Stomach (tissue), 9 donors: ENCODE results near the gene RRAS. TPM values are rescaled to one million over a fixed set of nuclear protein-coding genes. Genes with fewer than 3 reads are reported as not detected.

Experiments
- DNase-seq, 2 donors: peaks; one replicate each; pipeline versions ENCODE4 v3.0.0 to v3.0.0-alpha.2; 2013 to 2019
- H3K27ac ChIP-seq, 5 donors: fragments of 200-600 bp in 4 of 5; sonication (generic) in 4 of 5; one replicate each; pipeline ENCODE4 v1.5.1; 2013 to 2019; ENCODE audit warnings: mild to moderate bottlenecking in 1 of 5, moderate library complexity in 1 of 5
- H3K27me3 ChIP-seq, 3 donors: fragments of 200-600 bp; sonication (generic); one replicate each; pipeline ENCODE4 v1.5.1; 2017 to 2019; ENCODE audit warnings: mixed run types in 1 of 3
- H3K36me3 ChIP-seq, 4 donors: fragments of 200-600 bp; sonication (generic); 1 replicate in 3 of 4; 2 replicates in 1 of 4; pipeline ENCODE4 v1.5.1; 2016 to 2019
- H3K4me1 ChIP-seq, 4 donors: fragments of 200-600 bp; sonication (generic); one replicate each; pipeline ENCODE4 v1.5.1; 2016 to 2019
- H3K4me3 ChIP-seq, 4 donors: fragments of 200-600 bp; sonication (generic) in 3 of 4; one replicate each; pipeline ENCODE4 v1.5.1; 2016 to 2019; ENCODE audit warnings: mild to moderate bottlenecking in 1 of 4
- H3K9me3 ChIP-seq, 4 donors: fragments of 200-600 bp; sonication (generic); one replicate each; pipeline ENCODE4 v1.5.1; 2016 to 2019
- CTCF ChIP-seq, 7 experiments: fragments of 450-650 bp in 4 of 7; fragments of 200-600 bp in 3 of 7; sonication (generic) in 3 of 7; IDR thresholded peaks; one replicate each; pipeline ENCODE4 v1.5.1; 2016 to 2019; ENCODE audit warnings: antibody characterized with exemption in 7 of 7, control low read depth in 2 of 7, mild to moderate bottlenecking in 1 of 7
- EP300 ChIP-seq: sonication (generic); formaldehyde crosslinking; IDR thresholded peaks from one replicate; pipeline ENCODE4 v1.6.1; 2017; ENCODE audit warnings: antibody characterized with exemption
- POLR2A ChIP-seq, 4 donors: fragments of 450-650 bp; IDR thresholded peaks; one replicate each; pipeline ENCODE4 v1.6.1; 2016; ENCODE audit warnings: antibody characterized with exemption in 4 of 4, control low read depth in 2 of 4, mild to moderate bottlenecking in 1 of 4, moderate library complexity in 1 of 4
- POLR2AphosphoS5 ChIP-seq, 3 donors: sonication (generic); formaldehyde crosslinking; IDR thresholded peaks; one replicate each; pipeline ENCODE4 v1.6.1; 2016; ENCODE audit warnings: antibody characterized with exemption in 3 of 3
- WGBS, 5 donors: extraction: QIAGEN DNeasy Blood & Tissue Kit in 3 of 5; methylation state at CpG; one replicate each; pipeline versions ENCODE4 v1.1.5 to v1.1.7; 2013 to 2018; 5-methylcytosine and 5-hydroxymethylcytosine counted together
- intact Hi-C: fragments of 100-400 bp; cut with DNase I; formaldehyde crosslinking; loops from one replicate; pipeline ENCODE4 v1.15.1; 2023; ENCODE audit warnings: low total_unique reads
- polyA plus RNA-seq, 3 donors: library from polyadenylated mRNA; stranded (reverse); fragments of 200-250 nt; gene quantifications; one replicate each; pipeline ENCODE4 v1.2.3, GENCODE V29; 2013
- total RNA-seq, 5 donors: library from RNA; depleted of rRNA; stranded (reverse); fragments of >200 nt; gene quantifications; one replicate each; pipeline versions ENCODE4 v1.1.0 to v1.2.3, GENCODE V29; 2014 to 2016
- donor health status: healthy with polysubstance abuse.
- donor health status: Bipolar disorder and iron deficiency.
- donor health status: healthy.

The RRAS gene
- total and polyA plus RNA-seq, 8 donors = 7.7 to 145 (median 103) TPM

- H3K27ac ChIP-seq = peak within 1 kb of the TSS; percentile 90 to 96 (median 93)
- H3K9me3 ChIP-seq = no peaks in the 10 kb centered on the region
- peak within 1 kb of the TSS; percentile 69 to 88 (median 82) for H3K4me3 ChIP-seq
- H3K36me3 ChIP-seq = peaks cover 25 to 49% (median 38%) of the 10 kb centered on the region in 4 donors
- H3K27me3 ChIP-seq = no peaks in the 10 kb centered on the region
- peaks cover 22 to 36% (median 31%) of the 10 kb centered on the region in 4 donors for H3K4me1 ChIP-seq
- intact Hi-C loops = no loop called here
- no peak for TF ChIP-seq POLR2A (IDR thresholded peaks at IDR 0.05)
- TF ChIP-seq CTCF (IDR thresholded peaks at IDR 0.05) = peak in 1 of 7 experiments; percentile 21
- TF ChIP-seq POLR2AphosphoS5 (IDR thresholded peaks at IDR 0.05) = peak; percentile 77 to 93 (median 91)
- TF ChIP-seq EP300 = no peak
- DNase-seq = peak; percentile 99
- WGBS, 5 donors = 0 to 1% (median 0%) methylated on average over 44 to 50 of the region's 50 CpGs
Measured at GRCh38 chr19:49665351-49666119, 25.6 kb upstream of the RRAS start, which contains the start of the genes BCL2L12 and IRF3. BCL2L12 (plus strand) TSS chr19:49665933; CDS start chr19:49666693, 760 bp downstream. IRF3 (minus strand) TSS chr19:49665857; CDS start chr19:49664838, 1,019 bp downstream.

GRCh38 chr19:49665036-49665350, 25.1 kb upstream of the RRAS start:
- DNase-seq = no peak
- Histone ChIP-seq H3K27me3 (no peaks in the 10 kb centered on the region), H3K4me1 (peaks cover 22 to 36% (median 31%) of the 10 kb centered on the region in 4 donors), H3K4me3 (peak overlapping the region; percentile 69 to 88 (median 82)), H3K9me3 (no peaks in the 10 kb centered on the region), H3K27ac (peak overlapping the region; percentile 90 to 96 (median 93)), H3K36me3 (peaks cover 30 to 49% (median 38%) of the 10 kb centered on the region in 4 donors)
- WGBS, 5 donors = 0 to 1% (median 0%) methylated on average over 7 of the region's 7 CpGs
- intact Hi-C loops = no loop called here
- TF ChIP-seq POLR2AphosphoS5 (IDR thresholded peaks at IDR 0.05) (no peak), CTCF (IDR thresholded peaks at IDR 0.05) (no peak)

GRCh38 chr19:49664171-49665035, 24.5 kb upstream of the RRAS start:
- peak overlapping the region; percentile 90 to 96 (median 93) for H3K27ac ChIP-seq
- 0 to 1% (median 1%) methylated on average over 28 to 53 of the region's 53 CpGs for WGBS, 5 donors
- TF ChIP-seq POLR2AphosphoS5 (IDR thresholded peaks at IDR 0.05) (peak; percentile 33 to 89 (median 85)), CTCF (IDR thresholded peaks at IDR 0.05) (peak in 3 of 7 experiments; percentile 15 to 45 (median 28)), EP300 (no peak), POLR2A (IDR thresholded peaks at IDR 0.05) (no peak)
- peaks cover 22 to 36% (median 31%) of the 10 kb centered on the region in 4 donors for H3K4me1 ChIP-seq
- H3K4me3 ChIP-seq = peak overlapping the region; percentile 69 to 88 (median 82)
- H3K9me3 ChIP-seq = no peaks in the 10 kb centered on the region
- H3K27me3 ChIP-seq = no peaks in the 10 kb centered on the region
- intact Hi-C loops = no loop called here
- H3K36me3 ChIP-seq = peaks cover 35 to 51% (median 44%) of the 10 kb centered on the region in 4 donors
- peak; percentile 93 to 95 for DNase-seq

GRCh38 chr19:49663224-49663623, 23.3 kb upstream of the RRAS start:
- Histone ChIP-seq H3K9me3 (no peaks in the 10 kb centered on the region), H3K27me3 (no peaks in the 10 kb centered on the region), H3K27ac (peak overlapping the region in 3 of 5 donors; percentile 92 to 96 (median 93)), H3K4me3 (peak overlapping the region in 1 of 4 donors; percentile 88), H3K4me1 (peaks cover 22 to 36% (median 31%) of the 10 kb centered on the region in 4 donors), H3K36me3 (peaks cover 46 to 57% (median 51%) of the 10 kb centered on the region in 4 donors)
- no peak for TF ChIP-seq POLR2AphosphoS5 (IDR thresholded peaks at IDR 0.05)
- no peak for TF ChIP-seq CTCF (IDR thresholded peaks at IDR 0.05)
- no peak for TF ChIP-seq POLR2A (IDR thresholded peaks at IDR 0.05)
- no peak for DNase-seq
- WGBS, 5 donors = 87 to 93% (median 89%) methylated on average over 12 of the region's 12 CpGs
- intact Hi-C loops = no loop called here
